Mucosa of gallbladder (tissue), 1 donor: ENCODE results near the gene ABL1. TPM values are rescaled to one million over a fixed set of nuclear protein-coding genes. Genes with fewer than 3 reads are reported as not detected.
"Not testable (repeated sequence)": the region's sequence is repeated elsewhere in the genome, so short reads cannot be mapped to it uniquely, and the experiment has no call there.

Experiments
- DNase-seq: peaks from one replicate; pipeline ENCODE4 v3.0.0-alpha.2; 2020; ENCODE audit warnings: low spot score
- total RNA-seq: library from RNA; stranded (reverse); gene quantifications from one replicate; pipeline ENCODE4 v1.2.1, GENCODE V29; 2021
- donor health status: DM: no; HTN: no; CAD: no.

The ABL1 gene
- total RNA-seq = 85.9 TPM

DNA sequence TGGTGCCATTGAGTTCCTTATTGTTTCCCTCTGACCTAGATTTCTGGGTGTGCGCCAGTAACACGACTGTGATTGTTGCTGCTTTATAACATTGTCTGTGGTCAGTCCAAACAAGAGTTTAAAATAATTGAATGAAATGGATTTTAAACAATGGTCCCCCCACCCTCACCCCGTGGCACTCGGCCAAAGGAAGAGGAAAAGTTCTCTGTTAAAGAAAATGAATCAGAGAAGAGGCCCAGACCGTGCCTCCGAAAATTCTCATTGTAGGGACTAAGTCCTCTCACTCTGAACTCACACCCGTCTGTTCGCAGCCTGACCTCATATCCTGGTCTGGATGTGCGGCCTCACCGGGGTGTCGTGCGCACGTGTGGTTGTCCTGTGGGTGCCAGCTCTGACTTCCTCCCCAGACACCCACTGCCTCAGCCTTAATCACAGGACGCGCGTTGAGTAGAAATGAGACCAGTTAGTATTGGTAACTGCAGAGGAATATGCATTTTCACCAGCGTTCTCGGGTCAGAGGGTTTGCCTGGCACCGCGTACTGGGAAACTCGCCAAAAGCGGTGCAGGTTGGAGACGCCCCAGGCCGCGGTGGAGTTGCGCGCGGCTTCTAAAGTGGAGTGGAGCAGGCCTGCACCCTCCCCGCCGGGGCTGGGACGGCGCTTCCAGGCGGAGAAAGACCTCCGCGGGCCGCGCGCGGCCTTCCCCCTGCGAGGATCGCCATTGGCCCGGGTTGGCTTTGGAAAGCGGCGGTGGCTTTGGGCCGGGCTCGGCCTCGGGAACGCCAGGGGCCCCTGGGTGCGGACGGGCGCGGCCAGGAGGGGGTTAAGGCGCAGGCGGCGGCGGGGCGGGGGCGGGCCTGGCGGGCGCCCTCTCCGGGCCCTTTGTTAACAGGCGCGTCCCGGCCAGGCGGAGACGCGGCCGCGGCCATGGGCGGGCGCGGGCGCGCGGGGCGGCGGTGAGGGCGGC, at the start of gene ABL1:
TSS of gene ABL1 (plus strand) at position 884 of the 966 bp plus-strand sequence. CDS start 193 bp downstream, outside the sequence.
- peak; percentile 70 for DNase-seq

DNA sequence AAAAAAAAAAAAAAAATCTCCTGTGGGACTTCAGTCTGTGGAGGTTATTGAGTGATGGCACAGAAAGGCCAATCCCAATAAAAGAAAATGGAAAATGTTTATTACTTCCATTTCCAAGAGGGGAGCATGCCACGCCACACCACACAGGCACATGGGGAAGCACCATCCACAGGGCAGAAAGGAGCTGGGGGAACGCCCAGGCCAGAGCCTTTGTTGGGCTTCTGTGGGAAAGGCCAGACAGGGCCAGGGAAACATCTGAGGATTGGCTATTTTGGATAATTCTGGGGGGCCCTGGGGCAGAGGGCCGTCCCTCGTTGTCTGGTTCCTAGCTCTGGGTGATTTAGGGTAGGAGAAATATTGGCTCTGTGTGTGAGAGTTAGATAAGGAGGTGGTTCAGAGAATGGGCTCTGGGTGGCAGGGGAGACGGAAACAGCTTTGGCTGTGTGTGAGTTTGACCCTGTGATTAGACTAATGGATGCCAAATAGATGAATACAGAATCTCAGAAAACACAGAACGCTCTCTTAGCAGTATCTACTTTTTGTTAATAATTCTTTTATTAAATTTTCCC, 49.0 kb upstream of the ABL1 start:
- no peak for DNase-seq

DNA sequence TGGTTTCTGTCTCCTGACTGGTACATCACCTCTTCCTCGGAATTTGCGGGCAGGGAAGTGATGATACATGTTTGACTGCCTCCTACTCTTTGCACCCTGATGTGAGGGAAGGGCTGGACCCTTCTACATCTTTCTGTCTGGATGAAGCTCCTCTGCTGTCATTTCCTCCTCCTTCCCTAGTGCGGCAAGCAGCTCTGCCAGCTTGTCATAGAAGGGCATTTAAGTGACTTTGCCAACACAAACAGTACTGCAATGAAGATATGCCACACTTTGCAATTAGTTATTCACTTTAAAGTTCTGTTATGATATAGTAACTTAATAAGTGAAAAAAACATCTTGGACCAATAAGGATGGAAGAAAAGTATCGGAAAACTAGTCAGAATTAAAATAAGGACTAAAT, 48.5 kb upstream of the ABL1 start:
- no peak for DNase-seq

DNA sequence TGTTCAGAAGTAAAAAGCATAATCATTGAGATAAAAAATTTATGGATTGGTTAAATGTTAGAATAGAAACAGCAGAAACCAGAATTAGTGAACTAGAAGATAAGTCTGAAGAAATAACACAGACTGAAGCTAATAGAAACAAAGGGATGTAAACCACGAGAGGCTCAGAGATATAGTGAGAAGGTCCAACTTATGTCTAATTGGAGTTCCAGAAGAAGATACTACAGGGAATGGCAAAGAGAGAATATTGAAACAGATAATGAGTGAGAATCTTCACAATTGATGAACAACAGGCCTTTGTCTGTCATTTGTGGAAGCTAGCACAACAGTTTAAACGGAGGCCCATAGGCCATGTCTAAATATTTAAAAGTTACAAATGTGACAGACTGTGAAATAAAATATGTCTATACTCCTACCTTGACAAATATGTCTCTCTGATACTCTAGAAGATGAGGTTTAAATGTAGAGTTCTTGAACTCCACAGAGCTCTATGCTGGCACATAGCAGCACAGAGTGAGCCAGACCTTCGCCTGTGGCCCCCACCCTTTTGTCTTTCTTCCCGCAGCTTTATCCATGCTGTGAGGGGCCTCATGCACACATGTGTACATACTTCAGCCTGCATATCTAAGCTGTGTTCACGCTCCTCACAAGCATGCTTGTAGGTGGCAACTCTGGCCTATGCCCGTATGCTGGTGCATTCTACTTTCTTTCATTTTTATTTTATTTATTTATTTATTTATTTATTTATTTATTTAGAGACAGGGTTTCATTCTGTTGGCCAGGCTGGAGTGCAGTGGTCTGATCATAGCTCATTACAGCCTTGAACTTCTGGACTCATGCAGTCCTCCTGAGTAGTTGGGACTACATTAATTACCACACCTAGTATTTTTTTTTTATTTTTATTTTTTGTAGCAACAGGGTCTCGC, 45.0 kb upstream of the ABL1 start:
- no peak for DNase-seq

DNA sequence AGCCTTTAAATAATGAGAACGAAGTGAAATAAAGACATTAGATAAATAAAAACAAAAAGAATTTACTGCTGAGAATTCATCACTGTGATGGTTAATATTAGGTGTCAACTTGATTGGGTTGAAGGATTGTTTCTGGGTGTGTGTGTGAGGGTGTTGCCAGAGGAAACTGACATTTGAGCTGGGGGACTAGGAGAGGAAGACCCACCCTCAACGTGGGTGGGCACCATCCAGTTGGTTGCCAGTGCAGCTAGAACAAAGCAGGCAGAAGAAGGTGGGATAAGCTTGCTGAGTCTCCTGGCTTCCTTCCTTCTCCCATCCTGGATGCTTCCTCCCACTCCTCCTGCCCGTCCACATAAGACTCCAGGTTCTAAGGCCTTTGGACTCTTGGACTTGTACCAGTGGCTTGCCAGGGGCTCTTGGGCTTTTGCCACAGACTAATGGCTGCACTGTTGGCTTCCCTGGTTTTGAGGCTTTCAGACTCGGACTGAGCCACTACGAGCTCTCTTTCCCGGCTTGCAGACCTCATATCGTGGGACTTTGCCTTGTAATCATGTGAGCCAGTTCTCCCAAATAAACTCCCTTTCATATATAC, 43.7 kb upstream of the ABL1 start:
- peak; percentile 22 for DNase-seq

DNA sequence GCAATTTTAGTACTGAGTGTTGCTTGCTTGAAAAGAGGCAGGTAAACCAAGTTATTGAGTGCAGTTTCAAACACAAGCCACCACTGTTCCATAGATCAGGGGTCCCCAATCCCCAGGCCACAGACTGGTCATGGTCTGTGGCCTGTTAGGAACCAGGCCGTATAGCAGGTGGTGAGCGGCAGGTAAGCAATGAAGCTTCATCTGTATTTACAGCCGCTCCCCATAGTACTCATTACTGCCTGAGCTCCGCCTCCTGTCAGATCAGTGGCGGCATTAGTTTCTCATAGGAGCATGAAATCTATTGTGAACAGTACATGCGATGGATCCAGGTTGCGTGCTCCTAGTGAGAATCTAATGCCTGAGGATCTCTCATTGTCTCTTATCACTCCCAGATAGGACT, 41.5 kb upstream of the ABL1 start:
- no peak for DNase-seq

DNA sequence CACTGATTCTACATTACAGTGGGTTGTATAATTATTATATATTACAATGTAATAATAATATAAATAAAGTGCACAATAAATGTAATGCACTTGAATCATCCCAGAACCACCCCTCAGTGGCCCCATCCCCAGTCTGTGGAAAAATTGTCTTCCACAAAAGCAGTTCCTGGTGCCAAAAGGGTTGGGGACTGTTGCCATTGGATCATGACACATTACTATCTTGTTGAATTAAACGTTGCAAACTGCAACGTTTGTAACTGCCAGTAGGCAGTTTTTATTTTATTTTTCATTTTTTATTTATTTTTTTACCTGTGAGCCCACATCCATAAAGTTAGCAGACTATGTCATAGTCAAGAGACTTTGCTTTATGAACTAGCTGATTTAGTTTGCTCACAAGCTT, 41.0 kb upstream of the ABL1 start:
- not testable (repeated sequence) for DNase-seq

DNA sequence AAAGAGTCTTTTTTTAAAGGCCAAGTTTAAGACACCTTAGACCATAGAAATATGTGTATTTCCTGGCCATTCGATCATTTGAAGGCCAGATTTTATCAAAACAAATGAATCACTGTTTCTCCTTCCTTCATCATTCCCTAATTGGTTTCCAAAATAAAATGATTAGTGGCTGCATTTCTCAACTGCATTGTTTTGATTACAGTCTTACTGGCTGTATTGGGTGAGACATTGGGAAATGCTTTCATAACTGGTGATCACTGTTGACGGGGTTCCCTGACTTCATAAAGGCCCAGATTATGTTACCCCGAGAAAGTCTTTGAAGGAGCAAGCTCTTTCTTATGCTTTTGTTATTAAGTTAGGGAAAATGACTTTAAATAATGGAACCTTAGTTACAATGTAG, 40.6 kb upstream of the ABL1 start:
- not testable (repeated sequence) for DNase-seq

DNA sequence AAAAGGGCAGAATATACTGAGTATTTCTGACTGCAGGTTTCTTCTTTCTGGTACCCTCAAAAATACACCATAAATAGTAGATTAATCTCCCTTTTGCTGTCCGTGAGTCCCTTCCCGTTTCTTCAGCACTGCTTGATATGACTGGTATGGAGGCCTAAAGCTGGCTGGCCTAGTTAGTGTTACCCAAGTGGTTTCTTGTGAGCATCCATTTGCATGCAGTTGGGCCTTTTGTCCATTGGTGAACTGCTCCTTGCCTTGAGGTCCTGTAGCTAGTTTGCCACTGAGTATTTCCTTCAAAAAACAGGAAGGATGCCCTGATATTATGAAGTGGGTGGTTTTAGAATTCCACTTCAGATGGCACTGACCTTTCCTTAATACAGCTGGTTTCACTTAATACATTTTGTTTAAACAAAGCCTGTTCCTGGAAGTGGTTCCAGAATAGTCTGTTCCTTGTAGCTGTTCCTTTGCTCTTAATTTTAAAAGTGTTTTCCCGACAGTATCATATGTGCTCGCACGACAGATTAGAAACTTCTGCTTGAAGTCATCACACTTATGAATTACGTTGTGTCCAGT, 40.0 kb upstream of the ABL1 start:
- DNase-seq = no peak

DNA sequence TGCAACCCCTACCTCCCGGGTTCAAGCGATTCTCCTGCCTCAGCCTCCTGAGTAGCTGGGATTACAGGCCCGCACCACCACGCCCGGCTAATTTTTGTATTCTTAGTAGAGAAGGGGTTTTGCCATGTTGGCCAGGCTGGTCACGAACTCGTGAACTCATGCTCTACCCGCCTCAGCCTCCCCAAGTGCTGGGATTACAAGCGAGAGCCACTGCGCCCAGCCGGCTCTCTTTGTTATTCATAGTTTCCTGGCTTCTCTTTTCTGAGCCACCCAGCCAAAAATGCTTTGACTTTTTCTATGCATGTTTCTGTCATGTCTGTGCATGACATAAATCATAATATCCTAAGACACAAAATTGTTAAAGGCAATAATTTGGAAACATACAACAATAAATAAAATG, 31.9 kb upstream of the ABL1 start:
- not testable (repeated sequence) for DNase-seq

DNA sequence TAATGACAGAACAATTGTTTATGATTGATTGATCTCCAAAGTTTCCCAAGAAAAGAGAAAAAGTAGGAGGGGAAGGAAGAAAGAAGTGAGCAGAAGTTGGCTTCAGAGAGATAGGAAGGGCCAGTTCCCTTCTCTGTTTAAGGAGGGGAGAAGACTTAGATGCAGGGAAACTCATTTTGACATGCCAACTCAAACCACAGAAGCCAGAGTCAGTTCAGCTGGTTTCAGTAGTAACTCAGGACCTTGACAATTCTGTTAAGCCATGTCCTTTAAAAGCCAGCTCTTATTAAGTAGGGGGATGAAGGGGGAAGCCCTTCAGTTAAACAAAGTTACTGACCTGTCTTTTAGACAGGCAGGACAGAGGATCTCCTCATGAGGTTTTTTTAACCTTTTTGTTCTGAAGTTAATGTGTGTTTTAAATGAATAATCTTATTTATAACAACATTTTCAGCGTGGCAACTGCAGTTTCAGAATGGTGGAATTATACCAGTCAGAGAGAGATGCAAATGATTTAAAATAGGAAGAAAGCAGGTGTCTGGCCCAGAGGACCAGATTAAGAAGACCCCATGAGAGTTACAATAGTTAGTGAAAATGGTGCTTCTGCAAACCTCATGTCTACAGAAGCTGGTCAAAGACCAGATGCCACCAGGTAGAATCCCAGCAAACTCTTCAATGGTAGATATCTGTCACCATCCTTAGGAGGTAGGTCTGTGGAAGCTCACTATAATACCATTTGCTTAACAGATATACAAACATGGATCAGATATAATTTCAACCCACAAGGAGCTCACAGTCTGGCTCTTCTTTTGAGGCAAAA, 29.3 kb upstream of the ABL1 start:
- no peak for DNase-seq

DNA sequence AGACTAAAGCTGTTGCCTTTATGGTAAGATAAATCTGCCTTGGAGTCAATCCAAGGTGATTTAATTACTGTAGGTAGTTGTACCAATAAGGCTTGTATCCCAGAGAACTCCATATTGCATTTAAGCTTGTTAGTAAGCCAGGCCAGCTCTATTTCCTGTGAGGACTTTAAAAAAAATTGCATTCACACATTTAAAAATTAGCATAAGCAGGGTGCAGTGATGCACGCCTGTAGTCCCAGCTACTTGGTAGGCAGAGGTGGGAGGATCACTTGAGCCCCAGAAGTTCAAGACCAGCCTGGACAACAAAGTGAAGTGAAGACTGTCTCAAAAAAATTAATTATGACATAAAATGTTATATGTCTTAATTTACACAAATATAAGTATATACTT, 28.7 kb upstream of the ABL1 start:
- no peak for DNase-seq

DNA sequence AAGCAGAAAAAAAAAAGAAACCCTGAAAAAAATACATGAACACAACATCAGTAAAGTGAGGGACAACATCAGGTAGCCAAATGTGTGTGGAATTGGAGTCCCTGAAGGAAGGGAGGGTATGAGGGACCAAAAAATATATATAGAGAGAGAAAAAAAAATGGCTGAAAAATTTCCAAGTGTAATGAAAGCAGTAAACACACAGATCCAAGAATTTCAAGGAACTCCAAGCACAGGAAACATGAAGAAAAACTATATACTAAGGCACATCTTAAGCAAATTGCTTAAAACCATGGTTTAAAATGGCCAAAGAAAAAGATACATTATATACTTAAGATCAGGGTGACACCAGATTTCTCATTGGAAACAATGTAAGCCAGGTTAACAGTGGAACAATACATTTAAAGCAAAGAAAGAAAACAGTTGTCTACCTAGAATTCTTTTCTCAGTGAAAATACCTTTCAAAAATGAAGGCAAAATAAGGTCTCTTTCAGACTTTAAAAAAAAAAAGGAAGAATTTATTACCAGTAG, 24.4 kb upstream of the ABL1 start:
- no peak for DNase-seq

DNA sequence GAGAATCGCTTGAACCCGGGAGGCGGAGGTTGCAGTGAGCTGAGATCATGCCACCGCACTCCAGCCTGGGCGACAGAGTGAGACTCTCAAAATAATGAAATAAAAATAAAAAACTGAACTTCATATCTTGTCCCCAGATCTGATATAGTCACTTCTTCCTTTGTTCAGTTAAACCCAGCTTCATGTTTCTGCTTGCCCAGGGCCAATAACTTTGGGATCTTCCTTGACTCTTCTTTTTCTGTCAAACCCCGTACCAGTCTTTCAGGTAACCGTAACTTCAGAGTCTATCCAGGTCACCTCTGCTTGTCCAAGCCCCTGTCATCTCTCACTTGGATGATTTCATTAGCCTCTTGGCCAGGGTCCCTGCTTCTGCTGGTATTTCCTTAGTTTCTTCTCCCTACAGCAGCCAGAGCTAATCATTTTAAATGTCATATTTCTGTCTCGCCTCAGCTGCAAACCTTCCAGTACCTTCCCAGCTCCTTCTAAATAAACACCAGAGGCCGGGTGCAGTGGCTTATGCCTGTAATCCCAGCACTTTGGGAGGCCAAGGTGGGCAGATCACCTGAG, 19.7 kb upstream of the ABL1 start:
- DNase-seq = no peak

DNA sequence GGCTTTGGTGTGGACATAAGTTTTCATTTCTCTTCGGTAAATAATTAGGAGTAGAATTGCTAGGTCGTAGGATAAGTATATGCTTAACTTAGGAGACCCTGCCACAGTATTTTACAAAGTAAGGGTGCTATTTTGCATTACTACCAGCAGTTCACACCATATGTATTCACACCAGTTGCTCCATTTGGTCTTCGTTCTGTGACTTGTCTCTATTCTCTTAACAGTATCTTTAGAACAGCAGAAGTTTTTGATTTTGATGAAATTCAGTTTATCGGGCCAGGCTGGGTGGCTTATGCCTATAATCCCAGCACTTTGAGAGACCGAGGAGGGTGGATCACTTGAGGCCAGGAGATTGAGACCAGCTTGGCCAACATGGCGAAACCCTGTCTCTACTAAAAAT, 17.1 kb upstream of the ABL1 start:
- DNase-seq = no peak

DNA sequence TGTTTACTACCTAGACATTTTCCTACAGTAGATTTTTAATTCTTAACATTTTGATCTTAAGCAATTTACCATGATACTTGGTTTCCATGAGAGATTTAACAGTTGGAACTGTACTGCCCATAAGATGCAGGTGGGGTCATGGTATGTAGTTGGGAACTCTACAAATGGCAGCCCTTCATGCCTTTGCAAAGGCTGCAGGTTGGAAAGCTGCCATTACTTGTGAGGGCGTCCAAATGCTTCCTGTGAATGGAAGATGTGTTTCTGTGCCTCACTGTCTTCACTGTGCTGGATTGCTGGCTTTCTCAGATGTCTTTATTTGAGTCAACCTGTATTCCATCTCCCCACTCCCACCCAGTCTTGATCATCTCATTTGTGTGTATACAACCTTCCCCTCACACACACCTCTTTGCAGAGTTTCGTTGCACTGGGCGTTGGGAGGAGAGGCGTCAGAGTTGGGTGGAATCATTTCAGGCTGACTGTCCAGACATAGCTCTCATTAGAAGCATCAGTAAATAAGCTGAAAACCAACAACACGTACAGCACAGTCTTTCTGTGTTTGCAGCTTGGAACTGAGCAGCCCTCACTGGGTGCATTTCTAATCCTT, 14.8 kb upstream of the ABL1 start:
- no peak for DNase-seq

DNA sequence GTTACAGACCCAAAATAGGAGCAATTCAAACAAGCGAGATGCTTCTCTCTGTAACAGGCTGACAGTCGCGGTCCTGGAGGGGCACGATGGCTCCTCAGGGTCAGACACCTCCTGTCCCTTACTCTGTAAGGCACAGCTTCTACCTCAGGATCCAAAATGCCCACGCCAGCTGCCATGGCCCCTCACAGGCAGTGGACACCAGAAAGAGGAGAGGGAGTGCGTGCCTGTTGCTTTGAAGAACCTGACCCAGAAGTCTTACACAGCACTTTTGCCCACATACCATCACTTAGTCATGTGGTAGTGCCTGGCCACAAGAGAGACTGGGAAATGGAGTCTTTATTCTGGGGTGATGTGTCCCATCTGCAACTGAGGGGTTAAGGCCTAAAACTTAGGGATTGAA, 11.6 kb upstream of the ABL1 start:
- no peak for DNase-seq

DNA sequence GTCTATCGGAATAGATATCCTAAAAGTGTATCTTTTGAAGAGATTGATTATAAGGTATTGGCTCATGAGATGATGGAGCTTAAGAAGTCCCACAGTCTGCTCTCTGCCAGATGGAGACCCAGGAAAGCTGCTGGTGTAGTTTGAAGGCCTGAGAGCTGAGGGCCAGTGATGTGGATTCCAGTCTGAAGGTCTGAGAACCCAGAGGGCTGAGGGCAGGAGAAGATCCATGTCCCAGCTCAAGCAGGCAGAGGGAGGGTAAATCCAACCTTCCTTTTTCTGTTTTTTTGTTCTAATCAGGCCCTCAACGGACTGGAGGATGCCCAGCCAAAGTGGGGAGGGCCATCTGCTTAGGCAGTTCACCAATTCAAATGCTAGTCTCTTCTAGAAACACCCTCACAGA, 11.0 kb upstream of the ABL1 start:
- DNase-seq = no peak

DNA sequence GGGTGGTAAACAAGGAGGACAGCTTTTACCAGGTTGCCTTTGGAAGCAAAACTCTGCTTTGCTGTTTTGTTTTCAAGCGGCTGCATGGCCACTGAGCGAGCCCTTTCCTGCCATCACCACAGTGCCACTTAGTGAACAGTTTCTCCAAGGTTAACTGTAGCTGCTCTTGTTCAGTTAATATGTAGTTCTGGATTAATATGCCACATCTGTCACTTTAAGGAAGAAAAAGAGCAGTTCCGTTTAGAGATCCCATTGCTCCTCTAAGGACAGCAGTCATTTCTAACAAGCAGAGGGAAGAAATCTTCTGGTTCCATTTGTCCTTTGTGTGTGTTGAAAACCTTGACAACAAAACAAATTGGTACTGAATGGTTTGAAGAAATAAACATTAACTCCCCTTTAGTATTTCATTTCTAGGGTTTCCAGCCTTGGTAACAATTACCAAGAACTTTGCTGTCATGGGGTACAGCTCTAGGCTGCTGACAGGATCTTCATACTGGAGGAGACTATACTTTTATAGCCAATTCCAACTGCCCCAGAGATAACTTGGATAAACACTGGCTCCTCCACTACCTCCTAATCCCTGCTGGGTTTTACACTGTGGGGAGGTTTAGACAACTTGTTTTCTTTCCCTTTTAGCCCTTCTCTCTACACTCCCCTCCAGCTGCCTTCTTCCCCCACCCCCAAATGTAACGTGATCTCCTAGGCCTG, 10.3 kb upstream of the ABL1 start:
- DNase-seq = peak; percentile 38
